Coronary artery (tissue), 2 donors: ENCODE results near the gene SAMHD1.
A peak's percentile ranks its signal among the peaks of the same experiment; 100 is the strongest.

Experiments
- DNase-seq: peaks from one replicate; pipeline ENCODE4 v3.0.0-alpha.2; 2017; ENCODE audit warnings: low spot score
- H3K27ac ChIP-seq, 2 donors: fragments of 200-600 bp; sonication (generic); one replicate each; pipeline ENCODE4 v1.5.1; 2016 to 2019
- H3K4me3 ChIP-seq: fragments of 200-600 bp; sonication (generic); 2 replicates; pipeline ENCODE4 v1.5.1; 2016; ENCODE audit warnings: mild to moderate bottlenecking, moderate library complexity
- CTCF ChIP-seq: fragments of 200-600 bp; sonication (generic); IDR thresholded peaks from one replicate; pipeline ENCODE4 v1.5.1; 2019; ENCODE audit warnings: antibody characterized with exemption

Gene SAMHD1

GRCh38 chr20:36924167-36925045 is 27.1 kb downstream of the SAMHD1 start:
- H3K27ac ChIP-seq, result no peak overlapping the region

GRCh38 chr20:36920334-36920730 is 31.2 kb downstream of the SAMHD1 start:
- H3K4me3 ChIP-seq, result no peak overlapping the region
- DNase-seq, result no peak
- H3K27ac ChIP-seq, result no peak overlapping the region
- TF ChIP-seq CTCF, result no peak

More at GRCh38 chr20:36924167-36925045, 27.1 kb downstream of the SAMHD1 start:
- no peak for DNase-seq
- TF ChIP-seq CTCF, result no peak
- H3K4me3 ChIP-seq, result no peak overlapping the region

GRCh38 chr20:36919715-36920333 is 31.7 kb downstream of the SAMHD1 start:
- DNase-seq, result no peak
- H3K27ac ChIP-seq, result no peak overlapping the region
- peak; percentile 86 for TF ChIP-seq CTCF
- no peak overlapping the region for H3K4me3 ChIP-seq

GRCh38 chr20:36917943-36918342 is 33.6 kb downstream of the SAMHD1 start:
- no peak for DNase-seq
- no peak for TF ChIP-seq CTCF

GRCh38 chr20:36917240-36917639 is 34.3 kb downstream of the SAMHD1 start:
- no peak for DNase-seq
- Histone ChIP-seq H3K27ac (no peak overlapping the region), H3K4me3 (no peak overlapping the region)
- TF ChIP-seq CTCF, result no peak

More at GRCh38 chr20:36917943-36918342, 33.6 kb downstream of the SAMHD1 start:
- no peak overlapping the region for H3K27ac ChIP-seq
- H3K4me3 ChIP-seq, result no peak overlapping the region

GRCh38 chr20:36916199-36916598 is 35.3 kb downstream of the SAMHD1 start:
- no peak for TF ChIP-seq CTCF
- H3K27ac ChIP-seq, result no peak overlapping the region
- no peak for DNase-seq
- H3K4me3 ChIP-seq, result no peak overlapping the region
